Measurements from ENCODE around the gene DES. TPM values are rescaled to one million over a fixed set of nuclear protein-coding genes. Genes with fewer than 3 reads are reported as not detected.

Gene DES
- total RNA-seq, 1 experiment from 2014 or later = not detected

- CTCF ChIA-PET = no interaction called here
- Mint-ChIP-seq H3K9me3 (ENCODE audit: low read depth, unreplicated experiment) (no peaks in the 10 kb centered on the region), H3K27me3 (ENCODE audit: unreplicated experiment) (peaks cover 3% of the 10 kb centered on the region), H3K4me3 (ENCODE audit: low read depth, unreplicated experiment) (no peak overlapping the region), H3K4me1 (ENCODE audit: low read depth, unreplicated experiment) (peaks cover 2% of the 10 kb centered on the region), H3K36me3 (ENCODE audit: insufficient read depth, unreplicated experiment) (no peaks in the 10 kb centered on the region), H3K27ac (ENCODE audit: unreplicated experiment) (no peak overlapping the region)
- DNase-seq = no peak
- TF ChIP-seq CTCF (IDR thresholded peaks at IDR 0.05; ENCODE audit: unreplicated experiment) = no peak
- no TSS peak for BruUV-seq (replicated peaks)
- intact Hi-C loops (cut with micrococcal nuclease; ENCODE audit: unreplicated experiment) = no loop called here
These were observed 17.5 kb downstream of the DES start for GRCh38 chr2:219435701-219436100.

DNA sequence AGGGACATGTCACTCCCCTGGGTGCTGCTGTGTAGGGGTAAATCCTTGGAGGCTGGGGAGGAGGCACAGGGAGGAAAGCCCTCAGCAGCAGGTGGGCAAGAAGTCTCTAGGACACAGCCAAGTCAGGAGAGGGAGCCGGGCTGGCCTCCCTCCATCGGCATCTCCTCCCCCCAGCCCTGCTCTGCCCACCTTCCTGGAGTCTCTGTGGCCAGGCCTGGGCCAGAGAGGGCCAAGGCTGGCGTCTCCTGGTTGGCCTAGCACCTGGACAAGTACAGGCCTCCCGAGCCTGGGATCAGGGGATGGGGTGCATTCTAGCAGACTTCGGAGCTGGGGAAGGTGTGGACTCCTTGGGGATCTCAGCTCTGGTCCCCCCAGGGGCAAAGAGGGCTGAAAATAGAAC is 18.3 kb downstream of the DES start:
- H3K27me3 Mint-ChIP-seq (ENCODE audit: unreplicated experiment) = peaks cover 11% of the 10 kb centered on the region
- no peak for DNase-seq
- intact Hi-C loops (cut with micrococcal nuclease; ENCODE audit: unreplicated experiment) = no loop called here
- no TSS peak for BruUV-seq (replicated peaks)
- H3K4me1 Mint-ChIP-seq (ENCODE audit: low read depth, unreplicated experiment) = peaks cover 10% of the 10 kb centered on the region
- no peak overlapping the region for H3K4me3 Mint-ChIP-seq (ENCODE audit: low read depth, unreplicated experiment)
- H3K27ac Mint-ChIP-seq (ENCODE audit: unreplicated experiment) = no peak overlapping the region
- CTCF ChIA-PET = interaction anchor here (1.3 kb wide), 1 partner anchor 34 kb away, joined by 3 read pairs; no protein-coding TSS in a partner anchor
- H3K36me3 Mint-ChIP-seq (ENCODE audit: insufficient read depth, unreplicated experiment) = peaks cover 3% of the 10 kb centered on the region
- no peak for TF ChIP-seq CTCF (IDR thresholded peaks at IDR 0.05; ENCODE audit: unreplicated experiment)
- H3K9me3 Mint-ChIP-seq (ENCODE audit: low read depth, unreplicated experiment) = no peaks in the 10 kb centered on the region

- Mint-ChIP-seq H3K27me3 (ENCODE audit: unreplicated experiment) (peaks cover 13% of the 10 kb centered on the region), H3K4me3 (ENCODE audit: low read depth, unreplicated experiment) (no peak overlapping the region), H3K9me3 (ENCODE audit: low read depth, unreplicated experiment) (no peaks in the 10 kb centered on the region), H3K4me1 (ENCODE audit: low read depth, unreplicated experiment) (peaks cover 11% of the 10 kb centered on the region), H3K27ac (ENCODE audit: unreplicated experiment) (no peak overlapping the region), H3K36me3 (ENCODE audit: insufficient read depth, unreplicated experiment) (peaks cover 7% of the 10 kb centered on the region)
- intact Hi-C loops (cut with micrococcal nuclease; ENCODE audit: unreplicated experiment) = no loop called here
- no peak for TF ChIP-seq CTCF (IDR thresholded peaks at IDR 0.05; ENCODE audit: unreplicated experiment)
- BruUV-seq (replicated peaks) = no TSS peak
- no peak for DNase-seq
- CTCF ChIA-PET = interaction anchor here (0.9 to 1.3 kb wide), 2 partner anchors 35 to 93 kb away, joined by 3 read pairs; no protein-coding TSS in a partner anchor
These were observed 19.0 kb downstream of the DES start for GRCh38 chr2:219437141-219437540.

- no peak for DNase-seq
- no TSS peak for BruUV-seq (replicated peaks)
These were observed 19.6 kb downstream of the DES start for GRCh38 chr2:219437690-219438206.

More at GRCh38 chr2:219437690-219438206, 19.6 kb downstream of the DES start:
- Mint-ChIP-seq H3K4me3 (ENCODE audit: low read depth, unreplicated experiment) (no peak overlapping the region), H3K9me3 (ENCODE audit: low read depth, unreplicated experiment) (no peaks in the 10 kb centered on the region), H3K27me3 (ENCODE audit: unreplicated experiment) (peaks cover 19% of the 10 kb centered on the region), H3K4me1 (ENCODE audit: low read depth, unreplicated experiment) (peaks cover 16% of the 10 kb centered on the region), H3K36me3 (ENCODE audit: insufficient read depth, unreplicated experiment) (peaks cover 13% of the 10 kb centered on the region), H3K27ac (ENCODE audit: unreplicated experiment) (no peak overlapping the region)
- CTCF ChIA-PET = interaction anchor here (0.9 to 1.3 kb wide), 2 partner anchors 35 to 92 kb away, joined by 3 read pairs; no protein-coding TSS in a partner anchor
- intact Hi-C loops (cut with micrococcal nuclease; ENCODE audit: unreplicated experiment) = no loop called here
- TF ChIP-seq CTCF (IDR thresholded peaks at IDR 0.05; ENCODE audit: unreplicated experiment) = no peak
